ENCODE results near the gene OXER1. TPM values are rescaled to one million over a fixed set of nuclear protein-coding genes. Genes with fewer than 3 reads are reported as not detected.
A peak's percentile ranks its signal among the peaks of the same experiment; 100 is the strongest.

OXER1 gene
- total and polyA plus RNA-seq, 4 donors = 2.2 to 8.1 (median 6.7) TPM

- TF ChIP-seq ZBTB33 (IDR thresholded peaks at IDR 0.05) = peak; percentile 43
These were observed 24.0 kb upstream of the OXER1 start (continued) for GRCh38 chr2:42787788-42788477.

- peaks cover 0 to 11% (median 3%) of the 10 kb centered on the region in 4 donors for H3K36me3 ChIP-seq (ENCODE audit: control insufficient read depth in 4 of 4, insufficient read depth in 3 of 4, low read depth in 1 of 4, low read length in 3 of 4)
- peak; percentile 34 for DNase-seq (ENCODE audit: low spot score)
- H3K4me1 ChIP-seq (ENCODE audit: control insufficient read depth in 4 of 4, insufficient read depth in 4 of 4, low read length in 3 of 4) = peaks cover 24 to 85% (median 68%) of the 10 kb centered on the region in 4 donors
- H3K4me3 ChIP-seq (ENCODE audit: low read depth in 1 of 3, low read length in 3 of 3) = no peak overlapping the region
- H3K9ac ChIP-seq (ENCODE audit: low read depth in 1 of 2, low read length in 2 of 2) = peak overlapping the region in 1 of 2 donors; percentile 29
- H3K27ac ChIP-seq (ENCODE audit: low read depth in 1 of 2, low read length in 2 of 2) = peak overlapping the region; percentile 64 to 82
- no peaks in the 10 kb centered on the region for H3K27me3 ChIP-seq (ENCODE audit: control insufficient read depth in 4 of 4, insufficient read depth in 4 of 4, low read length in 3 of 4)
- 50% methylated on average over 3 of the region's 3 CpGs for WGBS
- H3K9me3 ChIP-seq (ENCODE audit: control insufficient read depth in 4 of 4, low read length in 3 of 4) = no peaks in the 10 kb centered on the region
- TF ChIP-seq ZBTB33 (IDR thresholded peaks at IDR 0.05) (no peak), ATF3 (IDR thresholded peaks at IDR 0.05) (no peak), FOXA1 (IDR thresholded peaks at IDR 0.05) (no peak), SP1 (IDR thresholded peaks at IDR 0.05) (no peak), REST (IDR thresholded peaks at IDR 0.05) (no peak), TAF1 (conservative IDR thresholded peaks at IDR 0.05) (no peak), FOXA2 (IDR thresholded peaks at IDR 0.05) (no peak), NR2F2 (IDR thresholded peaks at IDR 0.05) (no peak), HNF4A (conservative IDR thresholded peaks at IDR 0.05) (no peak), YY1 (IDR thresholded peaks at IDR 0.05) (no peak), RXRA (IDR thresholded peaks at IDR 0.05) (no peak), EGR1 (IDR thresholded peaks at IDR 0.05; ENCODE audit: low read depth in 2 of 2) (no peak), RAD21 (IDR thresholded peaks at IDR 0.05) (no peak)
These were observed 23.5 kb upstream of the OXER1 start for GRCh38 chr2:42787424-42787787.

Data from liver (tissue), 9 donors.